Measurements from ENCODE around the gene PRKAR1B.

Gene PRKAR1B

DNA sequence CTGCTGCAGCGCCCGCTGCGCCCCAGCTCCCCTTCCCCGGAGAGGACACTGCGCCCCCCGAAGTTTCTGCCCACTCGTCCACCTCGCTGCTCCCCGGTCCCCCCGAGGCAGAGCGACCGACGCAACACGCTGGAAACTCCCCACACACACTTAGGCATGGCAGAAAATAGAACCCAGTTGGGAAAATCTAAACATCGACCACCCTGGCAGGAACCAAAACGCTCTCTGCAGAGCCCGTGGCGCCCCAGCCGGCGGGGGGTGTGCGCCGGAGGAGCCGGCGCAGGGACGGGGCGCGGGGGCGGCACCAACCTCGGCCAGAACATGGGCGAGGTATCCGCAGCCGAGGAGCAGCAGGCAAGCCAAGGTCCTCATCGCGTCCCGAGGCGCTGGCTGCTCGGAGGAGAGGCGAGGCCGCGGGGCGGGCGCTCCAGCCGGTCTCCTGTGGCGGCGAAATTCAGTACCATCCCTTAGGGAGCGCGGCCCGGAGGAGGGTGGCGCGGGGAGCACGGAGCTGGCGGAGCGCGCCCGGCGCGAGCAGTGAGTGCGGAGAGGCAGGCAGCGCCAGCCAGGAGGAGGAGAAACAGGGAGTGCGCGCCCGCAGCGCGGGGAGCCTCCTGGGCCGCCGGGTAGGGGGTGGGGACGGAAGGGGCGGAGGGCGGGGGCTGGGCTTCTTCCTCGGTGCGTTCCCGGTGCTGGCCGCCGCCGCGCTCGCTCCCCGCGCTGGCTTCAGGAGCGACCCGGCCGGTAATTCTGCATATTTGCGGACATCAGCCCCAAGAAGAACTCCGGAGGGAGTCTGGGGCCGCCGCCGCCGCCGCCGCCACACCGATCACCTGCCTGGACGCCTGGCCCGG is 208.2 kb downstream of the PRKAR1B start (continued):
- TF ChIP-seq ZNF792 (tag by site-specific recombination; IDR thresholded peaks at IDR 0.05) (no peak), ZNF354C (tag by site-specific recombination; IDR thresholded peaks at IDR 0.05; ENCODE audit: borderline replicate concordance, low read depth) (no peak), ZFP41 (tag by site-specific recombination; IDR thresholded peaks at IDR 0.05; ENCODE audit: borderline replicate concordance) (no peak), ZNF785 (tag by site-specific recombination; IDR thresholded peaks at IDR 0.05) (no peak), ZNF658 (tag by site-specific recombination; IDR thresholded peaks at IDR 0.05) (no peak), ZNF571 (tag by site-specific recombination; IDR thresholded peaks at IDR 0.05) (no peak), IKZF3 (tag by site-specific recombination; IDR thresholded peaks at IDR 0.05) (peak; percentile 73), ZNF202 (tag by site-specific recombination; IDR thresholded peaks at IDR 0.05; ENCODE audit: borderline replicate concordance) (no peak), ZNF561 (tag by site-specific recombination; IDR thresholded peaks at IDR 0.05; ENCODE audit: borderline replicate concordance) (0 out of 2 replicates have a peak, but pooled peaks have one; percentile 40), GLI4 (tag by site-specific recombination; IDR thresholded peaks at IDR 0.05) (no peak), BCL11B (tag by site-specific recombination; IDR thresholded peaks at IDR 0.05; ENCODE audit: low read depth) (no peak), MYNN (tag by site-specific recombination; IDR thresholded peaks at IDR 0.05; ENCODE audit: borderline replicate concordance) (no peak), ZNF2 (tag by site-specific recombination; IDR thresholded peaks at IDR 0.05) (peak; percentile 50), ZNF501 (tag by site-specific recombination; IDR thresholded peaks at IDR 0.05) (0 out of 2 replicates have a peak, but pooled peaks have one; percentile 23), ZNF239 (tag by site-specific recombination; IDR thresholded peaks at IDR 0.05) (no peak), ZNF843 (tag by site-specific recombination; IDR thresholded peaks at IDR 0.05) (no peak), ZNF214 (tag by site-specific recombination; IDR thresholded peaks at IDR 0.05; ENCODE audit: borderline replicate concordance) (no peak), KLF10 (tag by site-specific recombination; IDR thresholded peaks at IDR 0.05) (peak; percentile 72), ZBTB20 (tag by site-specific recombination; IDR thresholded peaks at IDR 0.05) (peak; percentile 81; the same call in 1 of the 2 replicates), YY2 (tag by site-specific recombination; IDR thresholded peaks at IDR 0.05) (no peak), ZBTB48 (tag by site-specific recombination; IDR thresholded peaks at IDR 0.05) (peak; percentile 78), TRIM28 (IDR thresholded peaks at IDR 0.05; ENCODE audit: borderline replicate concordance, low read length) (no peak)
- TF ChIP-seq, protein P1, sequence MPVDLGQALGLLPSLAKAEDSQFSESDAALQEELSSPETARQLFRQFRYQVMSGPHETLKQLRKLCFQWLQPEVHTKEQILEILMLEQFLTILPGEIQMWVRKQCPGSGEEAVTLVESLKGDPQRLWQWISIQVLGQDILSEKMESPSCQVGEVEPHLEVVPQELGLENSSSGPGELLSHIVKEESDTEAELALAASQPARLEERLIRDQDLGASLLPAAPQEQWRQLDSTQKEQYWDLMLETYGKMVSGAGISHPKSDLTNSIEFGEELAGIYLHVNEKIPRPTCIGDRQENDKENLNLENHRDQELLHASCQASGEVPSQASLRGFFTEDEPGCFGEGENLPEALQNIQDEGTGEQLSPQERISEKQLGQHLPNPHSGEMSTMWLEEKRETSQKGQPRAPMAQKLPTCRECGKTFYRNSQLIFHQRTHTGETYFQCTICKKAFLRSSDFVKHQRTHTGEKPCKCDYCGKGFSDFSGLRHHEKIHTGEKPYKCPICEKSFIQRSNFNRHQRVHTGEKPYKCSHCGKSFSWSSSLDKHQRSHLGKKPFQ (tag by site-specific recombination; IDR thresholded peaks at IDR 0.05) = no peak
- TF ChIP-seq, protein P2, sequence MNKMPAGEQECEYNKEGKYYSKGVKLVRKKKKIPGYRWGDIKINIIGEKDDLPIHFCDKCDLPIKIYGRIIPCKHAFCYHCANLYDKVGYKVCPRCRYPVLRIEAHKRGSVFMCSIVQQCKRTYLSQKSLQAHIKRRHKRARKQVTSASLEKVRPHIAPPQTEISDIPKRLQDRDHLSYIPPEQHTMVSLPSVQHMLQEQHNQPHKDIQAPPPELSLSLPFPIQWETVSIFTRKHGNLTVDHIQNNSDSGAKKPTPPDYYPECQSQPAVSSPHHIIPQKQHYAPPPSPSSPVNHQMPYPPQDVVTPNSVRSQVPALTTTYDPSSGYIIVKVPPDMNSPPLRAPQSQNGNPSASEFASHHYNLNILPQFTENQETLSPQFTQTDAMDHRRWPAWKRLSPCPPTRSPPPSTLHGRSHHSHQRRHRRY (tag by site-specific recombination; IDR thresholded peaks at IDR 0.05) = no peak
- TF ChIP-seq, protein P3, sequence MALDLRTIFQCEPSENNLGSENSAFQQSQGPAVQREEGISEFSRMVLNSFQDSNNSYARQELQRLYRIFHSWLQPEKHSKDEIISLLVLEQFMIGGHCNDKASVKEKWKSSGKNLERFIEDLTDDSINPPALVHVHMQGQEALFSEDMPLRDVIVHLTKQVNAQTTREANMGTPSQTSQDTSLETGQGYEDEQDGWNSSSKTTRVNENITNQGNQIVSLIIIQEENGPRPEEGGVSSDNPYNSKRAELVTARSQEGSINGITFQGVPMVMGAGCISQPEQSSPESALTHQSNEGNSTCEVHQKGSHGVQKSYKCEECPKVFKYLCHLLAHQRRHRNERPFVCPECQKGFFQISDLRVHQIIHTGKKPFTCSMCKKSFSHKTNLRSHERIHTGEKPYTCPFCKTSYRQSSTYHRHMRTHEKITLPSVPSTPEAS (tag by site-specific recombination; IDR thresholded peaks at IDR 0.05) = peak; percentile 23; the same call in 1 of the 2 replicates
- TF ChIP-seq, protein P4, sequence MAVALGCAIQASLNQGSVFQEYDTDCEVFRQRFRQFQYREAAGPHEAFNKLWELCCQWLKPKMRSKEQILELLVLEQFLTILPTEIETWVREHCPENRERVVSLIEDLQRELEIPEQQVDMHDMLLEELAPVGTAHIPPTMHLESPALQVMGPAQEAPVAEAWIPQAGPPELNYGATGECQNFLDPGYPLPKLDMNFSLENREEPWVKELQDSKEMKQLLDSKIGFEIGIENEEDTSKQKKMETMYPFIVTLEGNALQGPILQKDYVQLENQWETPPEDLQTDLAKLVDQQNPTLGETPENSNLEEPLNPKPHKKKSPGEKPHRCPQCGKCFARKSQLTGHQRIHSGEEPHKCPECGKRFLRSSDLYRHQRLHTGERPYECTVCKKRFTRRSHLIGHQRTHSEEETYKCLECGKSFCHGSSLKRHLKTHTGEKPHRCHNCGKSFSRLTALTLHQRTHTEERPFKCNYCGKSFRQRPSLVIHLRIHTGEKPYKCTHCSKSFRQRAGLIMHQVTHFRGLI (tag by site-specific recombination; IDR thresholded peaks at IDR 0.05) = peak; percentile 51
- TF ChIP-seq, protein P5, sequence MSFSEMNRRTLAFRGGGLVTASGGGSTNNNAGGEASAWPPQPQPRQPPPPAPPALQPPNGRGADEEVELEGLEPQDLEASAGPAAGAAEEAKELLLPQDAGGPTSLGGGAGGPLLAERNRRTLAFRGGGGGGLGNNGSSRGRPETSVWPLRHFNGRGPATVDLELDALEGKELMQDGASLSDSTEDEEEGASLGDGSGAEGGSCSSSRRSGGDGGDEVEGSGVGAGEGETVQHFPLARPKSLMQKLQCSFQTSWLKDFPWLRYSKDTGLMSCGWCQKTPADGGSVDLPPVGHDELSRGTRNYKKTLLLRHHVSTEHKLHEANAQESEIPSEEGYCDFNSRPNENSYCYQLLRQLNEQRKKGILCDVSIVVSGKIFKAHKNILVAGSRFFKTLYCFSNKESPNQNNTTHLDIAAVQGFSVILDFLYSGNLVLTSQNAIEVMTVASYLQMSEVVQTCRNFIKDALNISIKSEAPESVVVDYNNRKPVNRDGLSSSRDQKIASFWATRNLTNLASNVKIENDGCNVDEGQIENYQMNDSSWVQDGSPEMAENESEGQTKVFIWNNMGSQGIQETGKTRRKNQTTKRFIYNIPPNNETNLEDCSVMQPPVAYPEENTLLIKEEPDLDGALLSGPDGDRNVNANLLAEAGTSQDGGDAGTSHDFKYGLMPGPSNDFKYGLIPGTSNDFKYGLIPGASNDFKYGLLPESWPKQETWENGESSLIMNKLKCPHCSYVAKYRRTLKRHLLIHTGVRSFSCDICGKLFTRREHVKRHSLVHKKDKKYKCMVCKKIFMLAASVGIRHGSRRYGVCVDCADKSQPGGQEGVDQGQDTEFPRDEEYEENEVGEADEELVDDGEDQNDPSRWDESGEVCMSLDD (tag by site-specific recombination; IDR thresholded peaks at IDR 0.05) = peak; percentile 82; the same call in 1 of the 2 replicates
- TF ChIP-seq, protein P6, sequence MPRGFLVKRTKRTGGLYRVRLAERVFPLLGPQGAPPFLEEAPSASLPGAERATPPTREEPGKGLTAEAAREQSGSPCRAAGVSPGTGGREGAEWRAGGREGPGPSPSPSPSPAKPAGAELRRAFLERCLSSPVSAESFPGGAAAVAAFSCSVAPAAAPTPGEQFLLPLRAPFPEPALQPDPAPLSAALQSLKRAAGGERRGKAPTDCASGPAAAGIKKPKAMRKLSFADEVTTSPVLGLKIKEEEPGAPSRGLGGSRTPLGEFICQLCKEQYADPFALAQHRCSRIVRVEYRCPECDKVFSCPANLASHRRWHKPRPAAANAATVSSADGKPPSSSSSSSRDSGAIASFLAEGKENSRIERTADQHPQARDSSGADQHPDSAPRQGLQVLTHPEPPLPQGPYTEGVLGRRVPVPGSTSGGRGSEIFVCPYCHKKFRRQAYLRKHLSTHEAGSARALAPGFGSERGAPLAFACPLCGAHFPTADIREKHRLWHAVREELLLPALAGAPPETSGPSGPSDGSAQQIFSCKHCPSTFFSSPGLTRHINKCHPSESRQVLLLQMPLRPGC (tag by site-specific recombination; IDR thresholded peaks at IDR 0.05) = no peak
